H7 (cell line): Measurements from ENCODE around the gene CENPH. TPM values are rescaled to one million over a fixed set of nuclear protein-coding genes. Genes with fewer than 3 reads are reported as not detected.
"Not testable (repeated sequence)": the region's sequence is repeated elsewhere in the genome, so short reads cannot be mapped to it uniquely, and the experiment has no call there.

Experiments
- DNase-seq: peaks from one replicate; pipeline ENCODE4 v3.0.0; 2012
- H3K27me3 ChIP-seq: 2 replicates; pipeline ENCODE4 v1.6.0; 2011; ENCODE audit warnings: mild to moderate bottlenecking, low read length; ENCODE audit not compliant: control insufficient read depth, insufficient read depth
- H3K36me3 ChIP-seq: replicated peaks from 2 replicates; pipeline ENCODE4 v1.5.1; 2011; ENCODE audit warnings: low read length; ENCODE audit not compliant: control insufficient read depth, insufficient read depth
- H3K4me3 ChIP-seq: 2 replicates; pipeline ENCODE4 v1.5.1; 2011; ENCODE audit warnings: low read depth, mild to moderate bottlenecking, control low read depth, low read length, moderate library complexity; ENCODE audit not compliant: insufficient read depth
- total RNA-seq: library from RNA; depleted of rRNA; stranded (reverse); fragments of >200 nt; shearing (Covaris generic); gene quantifications from 2 replicates; pipeline ENCODE4 v1.2.3, GENCODE V29; 2014; rRNA removed

Gene CENPH
- total RNA-seq, 1 experiment from 2014 or later = 101 TPM

GRCh38 chr5:69252437-69252836 is 63.1 kb downstream of the CENPH start:
- H3K27me3 ChIP-seq = no peaks in the 10 kb centered on the region
- no peak for DNase-seq
- H3K36me3 ChIP-seq = no peaks in the 10 kb centered on the region
- no peak overlapping the region for H3K4me3 ChIP-seq

- not testable (repeated sequence) for DNase-seq, H3K4me3 ChIP-seq, H3K27me3 ChIP-seq, H3K36me3 ChIP-seq
These were observed 66.6 kb downstream of the CENPH start for GRCh38 chr5:69255940-69256339.

- H3K36me3 ChIP-seq = peaks cover 6% of the 10 kb centered on the region
- DNase-seq = no peak
- H3K4me3 ChIP-seq = no peak overlapping the region
- H3K27me3 ChIP-seq = no peaks in the 10 kb centered on the region
These were observed 68.2 kb downstream of the CENPH start for GRCh38 chr5:69257577-69257976.

Other genes with a start within 250 kb of the CENPH start
- 52.5 and 67.2 TPM in 2 replicates for gene SLC30A5, start 95.6 kb upstream of the CENPH start, total RNA-seq
- gene CCNB1, start 22.4 kb upstream of the CENPH start, total RNA-seq = 328 and 432 TPM in 2 replicates
- gene CDK7, start 45.3 kb downstream of the CENPH start, total RNA-seq = 43.9 and 67.9 TPM in 2 replicates
- 0.30 TPM in 1 of 2 replicates, not detected in the other for gene CCDC125, start 143.2 kb downstream of the CENPH start, total RNA-seq
- 34.2 and 52.3 TPM in 2 replicates for gene AK6, start 179.9 kb downstream of the CENPH start, total RNA-seq
- gene TAF9, start 179.9 kb downstream of the CENPH start, total RNA-seq = 84.4 and 105 TPM in 2 replicates
- 39.1 TPM in 2 replicates for gene RAD17, start 180.2 kb downstream of the CENPH start, total RNA-seq
- gene MARVELD2, start 225.5 kb downstream of the CENPH start, total RNA-seq = 15.6 and 19.9 TPM in 2 replicates